GM11168 (cell line): ENCODE results near the gene C15orf39.
"Not testable (repeated sequence)": the region's sequence is repeated elsewhere in the genome, so short reads cannot be mapped to it uniquely, and the experiment has no call there.

Source experiments
- in situ Hi-C: fragments of 300-500 bp; cut with MboI; formaldehyde crosslinking; loops from one replicate; pipeline ENCODE4 v1.12.0; 2022; ENCODE audit warnings: low sequenced_read_pairs; ENCODE audit not compliant: unreplicated experiment

The C15orf39 gene

GRCh38 chr15:75251343-75251742 lies 49.7 kb downstream of the C15orf39 start:
- in situ Hi-C loops = not testable (repeated sequence)

- in situ Hi-C loops = not testable (repeated sequence)
Observed at GRCh38 chr15:75252285-75252684, 50.6 kb downstream of the C15orf39 start.

- in situ Hi-C loops = not testable (repeated sequence)
Observed at GRCh38 chr15:75258034-75258433, 56.4 kb downstream of the C15orf39 start, which contains the start of gene GOLGA6C. Gene GOLGA6C (plus strand): TSS chr15:75258334. CDS start chr15:75258599, 265 bp downstream.

- in situ Hi-C loops = not testable (repeated sequence)
Observed at GRCh38 chr15:75258620-75259343, 57.1 kb downstream of the C15orf39 start.

- in situ Hi-C loops = not testable (repeated sequence)
Observed at GRCh38 chr15:75259873-75260272, 58.2 kb downstream of the C15orf39 start.
